Measurements from ENCODE around the gene GALNT8.

GALNT8 gene

GRCh38 chr12:4789776-4790175 is 69.6 kb downstream of the GALNT8 start:
- TF ChIP-seq JUND (IDR thresholded peaks at IDR 0.05; ENCODE audit: low read depth), result no peak
- in situ Hi-C loops (cut with HindIII; ENCODE audit: low pct_unique_long_range_greater_than_20kb, low sequenced_read_pairs), result no loop called here

GRCh38 chr12:4791497-4791896 is 71.3 kb downstream of the GALNT8 start:
- in situ Hi-C loops (cut with HindIII; ENCODE audit: low pct_unique_long_range_greater_than_20kb, low sequenced_read_pairs), result no loop called here
- DNase-seq (ENCODE audit: low read depth in 1 of 2, low spot score in 1 of 2), result no peak
- TF ChIP-seq JUND (IDR thresholded peaks at IDR 0.05; ENCODE audit: low read depth), result no peak

More at GRCh38 chr12:4789776-4790175, 69.6 kb downstream of the GALNT8 start:
- DNase-seq (ENCODE audit: low read depth in 1 of 2, low spot score in 1 of 2), result no peak

- in situ Hi-C loops (cut with HindIII; ENCODE audit: low pct_unique_long_range_greater_than_20kb, low sequenced_read_pairs), result no loop called here
- no peak for DNase-seq (ENCODE audit: low read depth in 1 of 2, low spot score in 1 of 2)
- TF ChIP-seq JUND (IDR thresholded peaks at IDR 0.05; ENCODE audit: low read depth), result no peak
Measured at GRCh38 chr12:4794491-4794890, 74.3 kb downstream of the GALNT8 start.

- TF ChIP-seq JUND (IDR thresholded peaks at IDR 0.05; ENCODE audit: low read depth), result no peak
- in situ Hi-C loops (cut with HindIII; ENCODE audit: low pct_unique_long_range_greater_than_20kb, low sequenced_read_pairs), result no loop called here
- no peak for DNase-seq (ENCODE audit: low read depth in 1 of 2, low spot score in 1 of 2)
Measured at GRCh38 chr12:4796216-4796615, 76.0 kb downstream of the GALNT8 start.

- no peak for DNase-seq (ENCODE audit: low read depth in 1 of 2, low spot score in 1 of 2)
- in situ Hi-C loops (cut with HindIII; ENCODE audit: low pct_unique_long_range_greater_than_20kb, low sequenced_read_pairs), result no loop called here
- TF ChIP-seq JUND (IDR thresholded peaks at IDR 0.05; ENCODE audit: low read depth), result no peak
Measured at GRCh38 chr12:4796694-4797482, 76.7 kb downstream of the GALNT8 start.

- in situ Hi-C loops (cut with HindIII; ENCODE audit: low pct_unique_long_range_greater_than_20kb, low sequenced_read_pairs), result no loop called here
Measured at GRCh38 chr12:4800555-4800954, 80.4 kb downstream of the GALNT8 start.

GRCh38 chr12:4802841-4803240 is 82.6 kb downstream of the GALNT8 start:
- in situ Hi-C loops (cut with HindIII; ENCODE audit: low pct_unique_long_range_greater_than_20kb, low sequenced_read_pairs), result no loop called here
- DNase-seq (ENCODE audit: low read depth in 1 of 2, low spot score in 1 of 2), result no peak
- no peak for TF ChIP-seq JUND (IDR thresholded peaks at IDR 0.05; ENCODE audit: low read depth)

More at GRCh38 chr12:4800555-4800954, 80.4 kb downstream of the GALNT8 start:
- no peak for TF ChIP-seq JUND (IDR thresholded peaks at IDR 0.05; ENCODE audit: low read depth)
- no peak for DNase-seq (ENCODE audit: low read depth in 1 of 2, low spot score in 1 of 2)

- no peak for DNase-seq (ENCODE audit: low read depth in 1 of 2, low spot score in 1 of 2)
- in situ Hi-C loops (cut with HindIII; ENCODE audit: low pct_unique_long_range_greater_than_20kb, low sequenced_read_pairs), result no loop called here
Measured at GRCh38 chr12:4806439-4807115, 86.4 kb downstream of the GALNT8 start.

GRCh38 chr12:4807116-4807783 is 87.0 kb downstream of the GALNT8 start:
- in situ Hi-C loops (cut with HindIII; ENCODE audit: low pct_unique_long_range_greater_than_20kb, low sequenced_read_pairs), result no loop called here
- no peak for DNase-seq (ENCODE audit: low read depth in 1 of 2, low spot score in 1 of 2)
- no peak for TF ChIP-seq JUND (IDR thresholded peaks at IDR 0.05; ENCODE audit: low read depth)

More at GRCh38 chr12:4806439-4807115, 86.4 kb downstream of the GALNT8 start:
- TF ChIP-seq JUND (IDR thresholded peaks at IDR 0.05; ENCODE audit: low read depth), result no peak

- no peak for TF ChIP-seq JUND (IDR thresholded peaks at IDR 0.05; ENCODE audit: low read depth)
- no peak for DNase-seq (ENCODE audit: low read depth in 1 of 2, low spot score in 1 of 2)
- in situ Hi-C loops (cut with HindIII; ENCODE audit: low pct_unique_long_range_greater_than_20kb, low sequenced_read_pairs), result no loop called here
Measured at GRCh38 chr12:4807813-4808212, 87.6 kb downstream of the GALNT8 start.

- in situ Hi-C loops (cut with HindIII; ENCODE audit: low pct_unique_long_range_greater_than_20kb, low sequenced_read_pairs), result no loop called here
- TF ChIP-seq JUND (IDR thresholded peaks at IDR 0.05; ENCODE audit: low read depth), result no peak
- no peak for DNase-seq (ENCODE audit: low read depth in 1 of 2, low spot score in 1 of 2)
Measured at GRCh38 chr12:4809013-4809448, 88.8 kb downstream of the GALNT8 start.

GRCh38 chr12:4809449-4810218 is 89.4 kb downstream of the GALNT8 start:
- TF ChIP-seq JUND (IDR thresholded peaks at IDR 0.05; ENCODE audit: low read depth), result no peak
- DNase-seq (ENCODE audit: low read depth in 1 of 2, low spot score in 1 of 2), result no peak
- in situ Hi-C loops (cut with HindIII; ENCODE audit: low pct_unique_long_range_greater_than_20kb, low sequenced_read_pairs), result no loop called here

Measured in T47D (cell line).